Measurements from ENCODE around the gene F2RL1.

DNA sequence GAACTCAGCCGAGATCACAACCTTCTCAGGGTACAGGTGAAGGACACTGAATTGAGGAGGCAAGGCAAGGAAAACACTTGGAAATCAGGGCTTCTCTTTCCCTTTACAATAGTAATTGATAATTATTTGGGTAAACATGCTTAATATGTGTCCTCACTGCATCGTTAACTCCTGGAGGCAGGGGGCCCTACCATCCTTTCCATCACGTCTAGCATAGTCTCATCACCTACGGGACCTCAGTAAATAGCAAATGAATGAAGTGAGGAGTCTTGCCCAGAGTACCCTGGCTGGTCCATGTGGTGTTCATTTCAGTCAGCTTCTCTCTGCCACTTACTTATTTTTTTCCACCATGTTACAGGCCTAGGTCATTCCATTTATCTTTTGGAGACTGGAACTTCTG is 2.3 kb downstream of the F2RL1 start:
- TF ChIP-seq CTCF (IDR thresholded peaks at IDR 0.05; ENCODE audit: low read length): no peak
- no peak for TF ChIP-seq EZH2 (optimal IDR thresholded peaks at IDR 0.05; ENCODE audit: low read depth, low read length)
- TF ChIP-seq EZH2phosphoT487 (IDR thresholded peaks at IDR 0.05; ENCODE audit: low read length): no peak
